ENCODE measurements around the gene GADD45GIP1.

GADD45GIP1 gene

GRCh38 chr19:12933287-12934072, 23.5 kb downstream of the GADD45GIP1 start, which contains the start of gene FARSA:
TSS of gene FARSA (minus strand) at chr19:12933711. CDS start at chr19:12933696, 15 bp downstream.
- Histone ChIP-seq H3F3A (ENCODE audit: insufficient read depth, low read length) (peaks cover 14% of the 10 kb centered on the region), H2AFZ (ENCODE audit: low read length) (no peak within 1 kb of the TSS), H3K27me3 (ENCODE audit: insufficient read depth, low read length) (no peaks in the 10 kb centered on the region), H3K9me2 (ENCODE audit: low read depth, low read length) (no peaks in the 10 kb centered on the region), H3K9me3 (ENCODE audit: low read length) (no peaks in the 10 kb centered on the region), H3K4me3 (ENCODE audit: low read depth, low read length, poor library complexity, severe bottlenecking) (peak within 1 kb of the TSS; percentile 97), H3K79me2 (ENCODE audit: insufficient read depth, low read length) (peaks cover 21% of the 10 kb centered on the region), H3K36me3 (ENCODE audit: insufficient read depth, low read length) (peaks cover 31% of the 10 kb centered on the region), H3K27ac (ENCODE audit: low read depth, low read length, poor library complexity, severe bottlenecking) (peak within 1 kb of the TSS; percentile 67), H3K9ac (ENCODE audit: low read length) (peak within 1 kb of the TSS; percentile 98), H3K4me2 (ENCODE audit: low read length) (peak within 1 kb of the TSS; percentile 98), H3K4me1 (ENCODE audit: insufficient read depth, low read length, severe bottlenecking) (peaks cover 43% of the 10 kb centered on the region), H4K20me1 (ENCODE audit: insufficient read depth, low read length) (no peaks in the 10 kb centered on the region)
- TF ChIP-seq, protein P1, sequence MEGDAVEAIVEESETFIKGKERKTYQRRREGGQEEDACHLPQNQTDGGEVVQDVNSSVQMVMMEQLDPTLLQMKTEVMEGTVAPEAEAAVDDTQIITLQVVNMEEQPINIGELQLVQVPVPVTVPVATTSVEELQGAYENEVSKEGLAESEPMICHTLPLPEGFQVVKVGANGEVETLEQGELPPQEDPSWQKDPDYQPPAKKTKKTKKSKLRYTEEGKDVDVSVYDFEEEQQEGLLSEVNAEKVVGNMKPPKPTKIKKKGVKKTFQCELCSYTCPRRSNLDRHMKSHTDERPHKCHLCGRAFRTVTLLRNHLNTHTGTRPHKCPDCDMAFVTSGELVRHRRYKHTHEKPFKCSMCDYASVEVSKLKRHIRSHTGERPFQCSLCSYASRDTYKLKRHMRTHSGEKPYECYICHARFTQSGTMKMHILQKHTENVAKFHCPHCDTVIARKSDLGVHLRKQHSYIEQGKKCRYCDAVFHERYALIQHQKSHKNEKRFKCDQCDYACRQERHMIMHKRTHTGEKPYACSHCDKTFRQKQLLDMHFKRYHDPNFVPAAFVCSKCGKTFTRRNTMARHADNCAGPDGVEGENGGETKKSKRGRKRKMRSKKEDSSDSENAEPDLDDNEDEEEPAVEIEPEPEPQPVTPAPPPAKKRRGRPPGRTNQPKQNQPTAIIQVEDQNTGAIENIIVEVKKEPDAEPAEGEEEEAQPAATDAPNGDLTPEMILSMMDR (IDR thresholded peaks at IDR 0.05; ENCODE audit: low read length) = no peak
- no peak for TF ChIP-seq EZH2 (IDR thresholded peaks at IDR 0.05; ENCODE audit: borderline replicate concordance, low read length)

DNA sequence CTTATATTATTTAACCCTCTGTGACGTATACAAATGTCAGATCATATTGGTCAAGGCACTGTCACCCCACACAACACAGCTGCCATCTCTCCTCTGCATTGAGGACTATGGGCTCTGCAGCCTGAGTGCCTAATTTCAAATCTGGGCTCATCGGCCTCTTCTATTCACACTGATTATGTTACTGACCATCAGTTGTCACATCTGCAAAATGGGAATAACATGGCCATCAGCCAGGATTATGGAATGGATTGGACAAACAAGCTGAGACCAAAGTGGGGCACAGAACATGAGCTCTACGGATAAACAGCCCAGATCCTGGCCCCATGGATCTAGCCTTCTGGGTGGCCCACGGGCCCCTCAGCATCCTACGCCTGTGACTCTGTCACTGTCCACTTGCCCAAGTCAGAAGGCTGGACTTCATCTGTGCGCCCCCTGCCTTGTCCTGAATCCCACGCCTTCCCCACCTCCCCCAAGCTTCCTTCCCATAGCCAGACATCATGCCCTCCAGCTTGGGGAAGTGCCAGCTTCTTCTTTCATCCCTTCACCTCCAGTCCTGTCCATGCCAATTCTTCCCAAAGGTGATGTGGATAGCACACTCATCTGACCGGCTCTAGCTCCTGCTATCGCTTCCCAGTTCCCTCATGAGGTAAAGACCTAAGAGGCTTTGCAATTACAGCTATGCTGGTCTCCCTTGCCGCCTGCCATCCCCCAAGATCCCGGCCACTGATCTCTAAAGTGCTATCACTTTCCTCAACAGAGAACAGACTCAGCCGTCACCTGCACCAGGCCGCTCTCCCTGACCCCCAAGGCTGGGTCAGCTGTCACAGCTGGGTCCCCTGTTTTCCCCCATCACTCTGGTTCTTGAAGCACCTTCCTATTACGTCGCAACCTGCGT, 24.4 kb downstream of the GADD45GIP1 start:
- Histone ChIP-seq H3K79me2 (ENCODE audit: insufficient read depth, low read length) (peaks cover 21% of the 10 kb centered on the region), H3K4me1 (ENCODE audit: insufficient read depth, low read length, severe bottlenecking) (peaks cover 39% of the 10 kb centered on the region), H3K9me3 (ENCODE audit: low read length) (no peaks in the 10 kb centered on the region), H3K4me3 (ENCODE audit: low read depth, low read length, poor library complexity, severe bottlenecking) (peak overlapping the region; percentile 97), H3K9me2 (ENCODE audit: low read depth, low read length) (no peaks in the 10 kb centered on the region), H3F3A (ENCODE audit: insufficient read depth, low read length) (peaks cover 14% of the 10 kb centered on the region), H2AFZ (ENCODE audit: low read length) (no peak overlapping the region), H3K9ac (ENCODE audit: low read length) (peak overlapping the region; percentile 98), H3K27ac (ENCODE audit: low read depth, low read length, poor library complexity, severe bottlenecking) (peak overlapping the region; percentile 50), H3K4me2 (ENCODE audit: low read length) (peak overlapping the region; percentile 98), H3K27me3 (ENCODE audit: insufficient read depth, low read length) (no peaks in the 10 kb centered on the region), H4K20me1 (ENCODE audit: insufficient read depth, low read length) (no peaks in the 10 kb centered on the region), H3K36me3 (ENCODE audit: insufficient read depth, low read length) (peaks cover 39% of the 10 kb centered on the region)
- no peak for TF ChIP-seq EZH2 (IDR thresholded peaks at IDR 0.05; ENCODE audit: borderline replicate concordance, low read length)
- TF ChIP-seq, protein P1 (IDR thresholded peaks at IDR 0.05; ENCODE audit: low read length) = no peak

DNA sequence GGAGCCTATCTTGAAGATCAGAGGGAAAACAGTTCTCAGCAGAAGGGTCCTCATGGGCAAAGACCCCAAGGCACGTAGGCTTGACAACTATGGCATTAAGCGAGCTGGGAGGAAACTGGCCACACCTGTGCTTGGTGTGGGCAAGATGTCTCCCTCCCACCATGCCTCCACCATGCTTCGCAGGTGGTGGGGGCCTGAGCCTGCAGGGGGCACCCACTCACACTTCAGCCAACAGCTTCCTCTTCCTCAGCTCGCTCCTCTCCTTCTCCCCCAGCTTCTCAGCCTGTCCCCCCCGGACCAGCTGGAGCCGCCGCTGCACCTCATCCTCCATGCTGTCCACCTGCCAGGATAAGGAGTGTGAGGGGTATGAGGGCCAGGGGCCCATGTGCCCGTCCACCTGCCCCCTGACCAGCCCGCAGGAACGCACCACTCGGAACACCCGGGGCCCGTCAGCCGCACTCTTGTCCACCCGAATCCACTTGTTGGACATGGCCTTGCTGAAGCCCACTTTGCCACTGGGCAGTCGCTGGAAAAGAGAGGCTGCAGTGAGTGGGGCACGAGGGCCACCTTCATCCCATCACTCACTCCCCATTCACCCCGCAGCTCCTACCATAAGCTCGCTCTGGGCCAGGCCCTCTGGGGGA, 26.9 kb downstream of the GADD45GIP1 start:
- Histone ChIP-seq H4K20me1 (ENCODE audit: insufficient read depth, low read length) (no peaks in the 10 kb centered on the region), H3K9ac (ENCODE audit: low read length) (no peak overlapping the region), H3K27ac (ENCODE audit: low read depth, low read length, poor library complexity, severe bottlenecking) (no peak overlapping the region), H3K9me2 (ENCODE audit: low read depth, low read length) (no peaks in the 10 kb centered on the region), H3K4me1 (ENCODE audit: insufficient read depth, low read length, severe bottlenecking) (peaks cover 23% of the 10 kb centered on the region), H3K4me3 (ENCODE audit: low read depth, low read length, poor library complexity, severe bottlenecking) (no peak overlapping the region), H3K27me3 (ENCODE audit: insufficient read depth, low read length) (no peaks in the 10 kb centered on the region), H2AFZ (ENCODE audit: low read length) (no peak overlapping the region), H3K36me3 (ENCODE audit: insufficient read depth, low read length) (peaks cover 63% of the 10 kb centered on the region), H3K4me2 (ENCODE audit: low read length) (no peak overlapping the region), H3K79me2 (ENCODE audit: insufficient read depth, low read length) (peaks cover 21% of the 10 kb centered on the region), H3F3A (ENCODE audit: insufficient read depth, low read length) (no peaks in the 10 kb centered on the region), H3K9me3 (ENCODE audit: low read length) (no peaks in the 10 kb centered on the region)
- TF ChIP-seq EZH2 (IDR thresholded peaks at IDR 0.05; ENCODE audit: borderline replicate concordance, low read length) = no peak
